GM18511 (cell line): ENCODE measurements around the gene SYT10.
"Not testable (repeated sequence)": the region's sequence is repeated elsewhere in the genome, so short reads cannot be mapped to it uniquely, and the experiment has no call there.

Source experiments
- ATAC-seq: cut with Tn5 transposase; IDR thresholded peaks from one replicate; pipeline ENCODE4 v1.9.1; 2021; ENCODE audit warnings: mild to moderate bottlenecking, moderate library complexity; ENCODE audit not compliant: unreplicated experiment

SYT10 gene

DNA sequence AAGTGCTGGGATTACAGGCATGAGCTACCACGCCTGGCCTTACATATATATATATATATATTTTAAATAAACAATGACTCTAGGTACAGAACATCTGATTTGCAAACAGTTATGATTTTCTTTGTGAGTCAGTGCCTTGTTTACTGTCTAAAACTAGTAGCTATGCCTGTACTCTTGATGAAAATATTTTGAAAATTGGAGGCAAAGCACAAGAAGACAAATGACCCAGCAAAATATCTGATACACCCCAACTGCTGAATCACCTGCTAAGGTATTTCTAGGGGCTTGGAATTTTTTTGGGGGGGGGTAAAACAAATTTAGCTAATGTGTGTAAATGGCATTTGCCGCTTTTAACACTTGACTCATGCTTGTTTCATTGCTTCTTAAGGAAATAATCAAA is 69.3 kb downstream of the SYT10 start:
- no peak for ATAC-seq

DNA sequence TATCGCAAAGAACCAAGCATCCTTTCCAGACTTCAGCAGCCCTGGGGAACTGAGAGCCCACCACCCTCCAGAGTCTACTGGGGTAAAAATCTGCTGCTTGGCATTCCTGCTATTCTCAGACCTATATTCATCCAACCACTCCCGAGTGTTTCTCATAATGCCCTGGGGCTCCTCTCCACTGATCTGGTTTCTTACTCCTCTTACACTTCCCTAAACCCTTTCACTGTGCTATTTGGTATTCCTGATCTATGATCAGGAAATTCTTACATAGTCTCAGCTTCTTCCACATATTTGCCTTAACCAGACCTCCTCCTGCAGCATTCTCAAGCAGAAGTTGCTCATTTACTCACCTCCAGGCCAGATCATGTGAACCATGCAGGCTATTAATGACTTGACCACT is 82.4 kb downstream of the SYT10 start:
- no peak for ATAC-seq

DNA sequence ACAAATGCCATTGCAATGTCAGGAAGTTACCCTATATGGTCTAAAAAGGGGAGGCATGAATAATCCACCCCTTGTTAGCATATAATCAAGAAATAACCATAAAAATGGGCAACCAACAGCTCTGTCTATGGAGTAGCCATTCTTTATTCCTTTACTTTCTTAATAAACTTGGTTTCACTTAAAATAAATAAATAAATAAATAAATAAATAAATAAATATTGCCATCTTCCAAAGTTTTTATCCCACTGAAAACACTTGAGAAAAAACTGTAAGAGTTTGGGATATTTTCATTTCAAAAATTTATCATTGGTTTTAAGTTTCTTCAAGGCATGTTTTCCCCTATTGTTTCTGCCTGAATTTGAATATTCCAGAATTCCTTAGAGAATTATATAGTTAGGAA is 89.8 kb downstream of the SYT10 start:
- no peak for ATAC-seq

DNA sequence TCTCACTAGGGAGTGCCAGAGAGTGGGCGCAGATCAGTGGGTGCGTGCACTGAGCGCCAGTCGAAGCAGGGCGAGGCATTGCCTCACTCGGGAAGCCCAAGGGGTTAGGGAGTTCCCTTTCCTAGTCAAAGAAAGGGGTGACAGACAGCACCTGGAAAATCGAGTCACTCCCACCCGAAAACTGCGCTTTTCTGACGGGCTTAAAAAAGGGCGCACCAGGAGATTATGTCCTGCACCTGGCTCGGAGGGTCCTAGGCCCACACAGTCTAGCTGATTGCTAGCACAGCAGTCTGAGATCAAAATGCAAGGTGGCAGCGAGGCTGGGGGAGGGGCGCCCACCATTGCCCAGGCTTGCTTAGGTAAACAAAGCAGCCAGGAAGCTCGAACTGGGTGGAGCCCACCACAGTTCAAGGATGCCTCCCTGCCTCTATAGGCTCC is 107.6 kb downstream of the SYT10 start:
- ATAC-seq = not testable (repeated sequence)

DNA sequence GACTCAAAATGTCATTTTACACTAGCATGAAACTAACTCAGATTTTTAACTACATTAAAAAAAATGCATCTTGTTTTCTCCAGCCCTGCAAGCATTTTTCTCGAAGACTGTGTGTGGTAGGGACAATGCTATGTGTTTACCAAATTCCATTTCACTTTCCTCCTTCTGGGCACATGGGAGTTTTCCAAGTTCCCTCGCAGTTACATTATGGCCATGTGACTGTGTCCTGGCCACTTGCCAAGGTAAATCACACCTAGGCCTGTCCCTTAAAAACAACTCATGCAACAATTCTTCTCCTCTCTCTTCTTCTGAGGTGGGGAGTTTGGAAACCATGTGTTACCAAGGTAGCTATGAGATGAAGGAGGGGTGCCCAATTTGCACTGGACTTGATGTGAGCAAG is 108.7 kb downstream of the SYT10 start:
- no peak for ATAC-seq
